Esophagus muscularis mucosa (tissue), 4 donors: ENCODE results near the gene NFATC1. TPM values are rescaled to one million over a fixed set of nuclear protein-coding genes. Genes with fewer than 3 reads are reported as not detected.

Source experiments
- DNase-seq: peaks from one replicate; pipeline ENCODE4 v3.0.0-alpha.2; 2017; ENCODE audit errors: extremely low spot score
- H3K27ac ChIP-seq, 4 donors: fragments of 200-600 bp; sonication (generic); replicated peaks in 1 of 4; 1 replicate in 3 of 4; 2 replicates in 1 of 4; pipeline ENCODE4 v1.5.1; 2016 to 2019; ENCODE audit warnings: mild to moderate bottlenecking in 1 of 4
- H3K27me3 ChIP-seq, 4 donors: fragments of 200-600 bp; sonication (generic); one replicate each; pipeline versions ENCODE4 v1.5.1 to v1.6.0; 2016 to 2019
- H3K36me3 ChIP-seq, 4 donors: fragments of 200-600 bp; sonication (generic); one replicate each; pipeline ENCODE4 v1.5.1; 2016 to 2019
- H3K4me1 ChIP-seq, 4 donors: fragments of 200-600 bp; sonication (generic); one replicate each; pipeline ENCODE4 v1.5.1; 2016 to 2019
- H3K4me3 ChIP-seq, 4 donors: fragments of 200-600 bp; sonication (generic); 1 replicate in 2 of 4; 2 replicates in 2 of 4; pipeline ENCODE4 v1.5.1; 2016 to 2019; ENCODE audit warnings: mild to moderate bottlenecking in 4 of 4, moderate library complexity in 1 of 4
- H3K9me3 ChIP-seq, 4 donors: fragments of 200-600 bp; sonication (generic); 1 replicate in 3 of 4; 2 replicates in 1 of 4; pipeline ENCODE4 v1.5.1; 2016 to 2019
- EP300 ChIP-seq: sonication (generic); formaldehyde crosslinking; IDR thresholded peaks from one replicate; pipeline ENCODE4 v1.6.1; 2017; ENCODE audit warnings: antibody characterized with exemption
- POLR2A ChIP-seq: fragments of 450-650 bp; IDR thresholded peaks from one replicate; pipeline ENCODE4 v1.6.1; 2017; ENCODE audit warnings: antibody characterized with exemption, moderate library complexity, mild to moderate bottlenecking, low read depth
- POLR2AphosphoS5 ChIP-seq, 2 donors: sonication (generic); formaldehyde crosslinking; IDR thresholded peaks; one replicate each; pipeline ENCODE4 v1.6.1; 2017; ENCODE audit warnings: antibody characterized with exemption in 2 of 2
- WGBS: methylation state at CpG from one replicate; pipeline ENCODE4 v1.1.5; 2018; 5-methylcytosine and 5-hydroxymethylcytosine counted together
- intact Hi-C: fragments of 100-400 bp; cut with DNase I; formaldehyde crosslinking; loops from one replicate; pipeline ENCODE4 v1.15.1; 2023
- total RNA-seq, 4 donors: library from RNA; depleted of rRNA; stranded (reverse); fragments of >200 nt; gene quantifications; one replicate each; pipeline versions ENCODE4 v1.1.0 to v1.2.1, GENCODE V29; 2016
- TF ChIP-seq, protein P1 (sequence below), 3 experiments: fragments of 200-600 bp in 2 of 3; fragments of 450-650 bp in 1 of 3; sonication (generic) in 2 of 3; IDR thresholded peaks; one replicate each; pipeline ENCODE4 v1.5.1; 2017 to 2019; ENCODE audit warnings: antibody characterized with exemption in 3 of 3, mild to moderate bottlenecking in 2 of 3, moderate library complexity in 1 of 3

The NFATC1 gene
- total RNA-seq, 4 donors from 2014 or later = 15.0 to 22.0 (median 17.8) TPM

DNA sequence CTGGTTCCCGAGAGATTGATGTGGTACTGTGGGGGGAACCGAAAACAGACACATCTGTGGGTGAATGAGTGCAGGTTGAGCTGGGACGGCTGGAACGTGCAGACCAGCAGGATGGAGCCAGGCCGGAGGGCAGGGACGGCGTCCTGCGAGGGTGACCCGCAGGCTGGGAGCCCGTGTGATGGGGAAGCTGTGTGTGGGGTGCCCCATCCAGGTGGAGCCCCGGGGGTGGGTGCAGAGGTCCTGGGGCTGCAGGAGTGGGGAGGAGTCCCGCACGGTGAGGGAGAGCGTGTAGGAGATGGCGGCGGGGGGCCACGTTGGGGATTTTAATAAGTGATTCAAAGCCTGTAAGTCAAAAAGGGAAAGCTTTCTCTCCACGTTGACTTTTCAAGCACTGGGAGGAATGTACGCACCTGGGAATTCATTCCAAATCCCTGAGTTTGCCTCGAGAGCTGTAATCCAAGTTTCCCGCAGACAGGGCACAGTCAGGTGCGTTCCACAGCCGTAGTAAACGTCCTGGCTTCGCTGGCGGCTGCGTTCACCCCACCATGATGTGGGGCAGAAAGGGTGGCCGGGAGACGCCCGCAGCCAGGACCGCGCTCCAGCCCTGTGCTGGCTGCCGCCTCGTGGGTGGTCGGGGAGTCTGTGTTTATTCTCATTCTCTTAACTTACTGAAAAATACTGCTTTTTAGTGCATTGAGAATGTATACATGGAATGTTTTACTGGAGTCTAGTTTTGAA lies 54.0 kb downstream of the NFATC1 start:
- WGBS = 91% methylated on average over 35 of the region's 35 CpGs
- no peak overlapping the region for H3K27ac ChIP-seq
- no peaks in the 10 kb centered on the region for H3K27me3 ChIP-seq
- no peaks in the 10 kb centered on the region for H3K9me3 ChIP-seq
- peaks cover 21 to 75% (median 62%) of the 10 kb centered on the region in 4 donors for H3K36me3 ChIP-seq
- TF ChIP-seq POLR2A (no peak), POLR2AphosphoS5 (IDR thresholded peaks at IDR 0.05) (no peak), EP300 (no peak)
- TF ChIP-seq, protein P1, sequence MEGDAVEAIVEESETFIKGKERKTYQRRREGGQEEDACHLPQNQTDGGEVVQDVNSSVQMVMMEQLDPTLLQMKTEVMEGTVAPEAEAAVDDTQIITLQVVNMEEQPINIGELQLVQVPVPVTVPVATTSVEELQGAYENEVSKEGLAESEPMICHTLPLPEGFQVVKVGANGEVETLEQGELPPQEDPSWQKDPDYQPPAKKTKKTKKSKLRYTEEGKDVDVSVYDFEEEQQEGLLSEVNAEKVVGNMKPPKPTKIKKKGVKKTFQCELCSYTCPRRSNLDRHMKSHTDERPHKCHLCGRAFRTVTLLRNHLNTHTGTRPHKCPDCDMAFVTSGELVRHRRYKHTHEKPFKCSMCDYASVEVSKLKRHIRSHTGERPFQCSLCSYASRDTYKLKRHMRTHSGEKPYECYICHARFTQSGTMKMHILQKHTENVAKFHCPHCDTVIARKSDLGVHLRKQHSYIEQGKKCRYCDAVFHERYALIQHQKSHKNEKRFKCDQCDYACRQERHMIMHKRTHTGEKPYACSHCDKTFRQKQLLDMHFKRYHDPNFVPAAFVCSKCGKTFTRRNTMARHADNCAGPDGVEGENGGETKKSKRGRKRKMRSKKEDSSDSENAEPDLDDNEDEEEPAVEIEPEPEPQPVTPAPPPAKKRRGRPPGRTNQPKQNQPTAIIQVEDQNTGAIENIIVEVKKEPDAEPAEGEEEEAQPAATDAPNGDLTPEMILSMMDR (IDR thresholded peaks at IDR 0.05) = no peak
- intact Hi-C loops = no loop called here
- H3K4me1 ChIP-seq = peaks cover 28 to 42% (median 34%) of the 10 kb centered on the region in 4 donors
- DNase-seq = no peak
- H3K4me3 ChIP-seq = no peak overlapping the region

DNA sequence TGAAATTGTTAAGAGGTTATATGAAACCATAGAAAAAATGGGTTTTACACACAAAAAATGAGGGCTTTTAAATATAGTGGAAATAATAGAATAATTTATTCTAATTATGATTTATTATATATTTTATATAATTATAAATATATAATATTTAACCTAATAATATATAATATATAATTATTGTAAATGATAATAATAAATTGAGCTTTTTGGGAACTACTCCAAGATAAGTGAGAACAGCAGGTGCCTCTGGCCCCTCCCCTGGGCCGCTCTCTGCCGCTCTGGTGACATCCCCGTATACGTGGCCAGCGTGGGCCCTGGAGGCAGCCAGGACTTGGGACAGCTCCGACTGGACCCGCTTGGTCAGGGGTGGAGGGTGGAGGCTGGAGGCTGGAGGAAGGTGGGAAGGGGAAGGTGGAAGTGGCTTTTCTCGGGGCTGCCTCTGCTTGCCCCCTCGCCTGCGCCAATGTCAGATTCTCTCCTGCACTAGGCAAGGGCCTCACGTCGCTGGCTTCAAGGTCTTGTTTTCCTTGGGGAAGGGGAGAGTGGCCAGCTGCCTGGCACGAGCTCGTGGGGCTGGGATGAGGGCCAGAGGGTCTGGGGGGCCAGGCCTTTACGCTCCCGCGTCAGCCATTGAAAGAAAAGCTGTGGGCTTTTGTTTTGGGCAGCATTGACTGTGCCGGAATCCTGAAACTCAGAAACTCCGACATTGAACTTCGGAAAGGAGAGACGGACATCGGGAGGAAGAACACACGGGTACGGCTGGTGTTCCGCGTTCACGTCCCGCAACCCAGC lies 54.8 kb downstream of the NFATC1 start:
- Histone ChIP-seq H3K27ac (no peak overlapping the region), H3K27me3 (no peaks in the 10 kb centered on the region), H3K4me1 (peaks cover 22 to 34% (median 27%) of the 10 kb centered on the region in 4 donors), H3K4me3 (no peak overlapping the region), H3K36me3 (peaks cover 21 to 82% (median 69%) of the 10 kb centered on the region in 4 donors), H3K9me3 (no peaks in the 10 kb centered on the region)
- intact Hi-C loops = no loop called here
- DNase-seq = no peak
- WGBS = 90% methylated on average over 21 of the region's 28 CpGs
- TF ChIP-seq POLR2A (no peak), POLR2AphosphoS5 (IDR thresholded peaks at IDR 0.05) (no peak), EP300 (no peak)
- TF ChIP-seq, protein P1 (IDR thresholded peaks at IDR 0.05) = no peak

DNA sequence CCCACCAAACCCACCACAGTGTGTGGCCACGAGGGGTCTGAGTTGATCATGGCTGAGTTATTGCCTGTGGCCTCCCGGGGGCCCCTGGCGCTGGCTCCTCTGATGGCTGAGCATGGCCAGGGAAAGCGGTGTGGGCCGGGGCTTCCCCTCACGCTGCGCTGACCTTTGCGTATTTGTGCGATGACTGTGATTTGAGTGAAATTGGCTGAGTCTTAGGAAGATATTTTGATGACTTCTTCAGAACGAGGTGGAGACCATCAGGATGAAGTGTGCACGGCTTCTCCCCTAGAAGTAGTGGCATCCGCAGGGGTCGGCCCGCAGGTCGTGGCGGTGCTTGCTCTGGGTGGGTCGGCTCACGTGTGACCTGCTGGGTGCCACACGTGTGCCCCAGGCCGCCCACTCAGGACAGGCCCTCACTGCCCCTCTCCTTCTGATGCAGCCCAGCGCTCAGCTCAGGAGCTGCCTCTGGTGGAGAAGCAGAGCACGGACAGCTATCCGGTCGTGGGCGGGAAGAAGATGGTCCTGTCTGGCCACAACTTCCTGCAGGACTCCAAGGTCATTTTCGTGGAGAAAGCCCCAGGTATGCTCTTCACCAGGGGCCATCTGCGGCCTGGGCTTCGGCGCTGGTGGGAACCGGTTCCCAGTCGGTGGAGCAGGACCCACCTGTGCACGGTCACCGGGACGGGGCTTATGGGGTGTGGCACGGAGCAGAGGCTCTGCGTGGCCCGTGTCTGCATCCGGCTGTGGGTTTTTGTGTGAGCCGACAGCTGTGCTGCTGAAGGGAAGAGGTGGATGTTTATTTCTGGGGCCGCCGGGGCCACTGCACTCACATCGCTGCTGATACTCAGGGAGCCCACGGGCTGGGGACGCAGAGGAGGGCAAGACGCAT lies 55.8 kb downstream of the NFATC1 start:
- intact Hi-C loops = no loop called here
- Histone ChIP-seq H3K9me3 (no peaks in the 10 kb centered on the region), H3K27ac (no peak overlapping the region), H3K4me1 (peaks cover 15 to 24% (median 17%) of the 10 kb centered on the region in 4 donors), H3K4me3 (no peak overlapping the region), H3K36me3 (peaks cover 21 to 92% (median 79%) of the 10 kb centered on the region in 4 donors), H3K27me3 (no peaks in the 10 kb centered on the region)
- 91% methylated on average over 24 of the region's 45 CpGs for WGBS
- no peak for DNase-seq
- TF ChIP-seq EP300 (no peak), POLR2A (no peak), POLR2AphosphoS5 (IDR thresholded peaks at IDR 0.05) (no peak)
- TF ChIP-seq, protein P1 (IDR thresholded peaks at IDR 0.05) = no peak

DNA sequence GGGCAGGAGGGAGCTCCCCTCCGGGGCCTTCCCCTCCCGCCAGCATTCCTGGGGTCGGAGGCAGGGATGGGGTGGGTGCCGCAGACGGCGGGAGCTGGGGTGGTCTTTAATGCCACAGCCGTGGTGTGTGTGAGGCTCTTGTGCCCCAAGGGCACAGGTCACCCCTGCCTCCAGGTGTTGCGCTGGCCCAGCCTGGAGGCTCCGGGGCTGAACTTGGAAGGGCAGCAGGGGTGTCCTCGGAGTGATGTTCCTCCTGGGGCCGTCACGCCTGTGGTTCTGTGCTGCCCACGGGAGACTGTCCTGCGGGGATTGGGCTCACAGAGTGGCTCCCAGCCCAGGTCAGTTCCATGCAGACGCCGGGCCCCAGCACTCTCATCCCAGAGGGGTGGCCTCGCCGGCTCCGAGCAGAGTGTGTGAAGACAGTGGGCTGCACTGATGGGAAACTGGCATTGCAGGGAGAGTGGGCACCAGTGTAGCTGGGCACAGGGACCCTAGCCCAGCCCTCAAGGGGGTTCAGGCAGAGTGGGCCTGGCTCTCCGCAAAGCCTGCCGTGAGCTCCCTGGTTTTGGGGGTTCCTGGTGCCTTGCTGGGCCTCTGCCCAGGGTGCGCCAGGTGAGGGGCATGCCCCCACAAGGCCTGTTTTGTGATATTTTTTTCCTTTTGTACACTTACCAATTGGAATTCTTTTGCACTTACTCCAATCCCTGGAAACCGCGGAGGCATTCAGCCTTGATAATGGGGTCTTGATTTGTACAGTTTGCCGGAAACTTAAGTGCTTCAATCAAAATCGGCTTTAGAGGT lies 56.7 kb downstream of the NFATC1 start:
- no peak for DNase-seq
- H3K36me3 ChIP-seq = peaks cover 21 to 95% (median 85%) of the 10 kb centered on the region in 4 donors
- no peaks in the 10 kb centered on the region for H3K27me3 ChIP-seq
- H3K9me3 ChIP-seq = no peaks in the 10 kb centered on the region
- peaks cover 16 to 21% (median 16%) of the 10 kb centered on the region in 4 donors for H3K4me1 ChIP-seq
- H3K4me3 ChIP-seq = no peak overlapping the region
- 91% methylated on average over 11 of the region's 26 CpGs for WGBS
- TF ChIP-seq POLR2AphosphoS5 (IDR thresholded peaks at IDR 0.05) (no peak), EP300 (no peak), POLR2A (no peak)
- TF ChIP-seq, protein P1 (IDR thresholded peaks at IDR 0.05) = no peak
- H3K27ac ChIP-seq = no peak overlapping the region
- intact Hi-C loops = no loop called here
